ENCODE results near the gene TRAPPC10. TPM values are rescaled to one million over a fixed set of nuclear protein-coding genes. Genes with fewer than 3 reads are reported as not detected.

TRAPPC10 gene
- total and polyA plus RNA-seq, 9 of the 15 experiments (the other 6 are each of a cell fraction or from before 2014, with no cell fraction given) = 1.1 to 33.8 (median 24.3) TPM

DNA sequence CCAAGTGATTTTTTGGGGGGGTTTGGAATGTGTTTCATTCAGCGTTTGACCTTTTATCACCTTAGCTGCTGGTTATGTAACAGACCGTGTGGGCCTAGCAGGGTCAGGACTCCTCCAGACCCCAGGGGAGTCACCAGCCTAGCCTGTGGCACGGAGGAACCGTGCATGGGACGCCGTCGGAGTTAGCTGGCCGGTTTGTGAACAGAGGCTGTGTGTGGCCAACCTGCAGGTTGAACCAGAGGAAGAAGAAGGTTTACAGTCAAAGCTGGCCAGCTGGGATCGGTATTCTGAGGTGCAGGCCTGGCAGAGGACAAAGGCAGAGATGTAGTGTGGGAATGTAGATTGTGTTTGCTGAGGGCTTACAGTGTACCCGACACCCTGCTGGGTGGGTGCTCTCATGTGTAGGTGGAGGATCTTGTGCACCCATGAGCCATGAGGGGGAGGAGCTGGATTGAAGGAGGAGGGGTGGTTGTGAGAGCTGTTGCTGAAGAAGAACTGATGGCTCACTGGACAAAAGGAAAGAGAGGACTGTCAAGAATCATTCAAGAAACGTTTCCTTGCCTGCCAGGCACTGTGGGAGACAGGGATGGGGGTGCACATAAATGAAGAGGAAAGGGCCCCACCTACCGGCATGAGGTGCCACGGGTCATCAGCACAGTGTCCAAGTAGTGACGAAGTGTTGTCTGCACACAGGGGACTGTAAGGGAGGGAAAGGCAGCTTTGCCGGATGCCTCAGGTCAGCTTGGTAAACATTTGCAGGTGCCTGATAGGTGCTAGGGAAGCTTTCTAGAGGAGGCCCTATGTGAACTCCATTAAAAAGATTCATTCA lies 55.1 kb downstream of the TRAPPC10 start (continued):
- TF ChIP-seq, protein P1, sequence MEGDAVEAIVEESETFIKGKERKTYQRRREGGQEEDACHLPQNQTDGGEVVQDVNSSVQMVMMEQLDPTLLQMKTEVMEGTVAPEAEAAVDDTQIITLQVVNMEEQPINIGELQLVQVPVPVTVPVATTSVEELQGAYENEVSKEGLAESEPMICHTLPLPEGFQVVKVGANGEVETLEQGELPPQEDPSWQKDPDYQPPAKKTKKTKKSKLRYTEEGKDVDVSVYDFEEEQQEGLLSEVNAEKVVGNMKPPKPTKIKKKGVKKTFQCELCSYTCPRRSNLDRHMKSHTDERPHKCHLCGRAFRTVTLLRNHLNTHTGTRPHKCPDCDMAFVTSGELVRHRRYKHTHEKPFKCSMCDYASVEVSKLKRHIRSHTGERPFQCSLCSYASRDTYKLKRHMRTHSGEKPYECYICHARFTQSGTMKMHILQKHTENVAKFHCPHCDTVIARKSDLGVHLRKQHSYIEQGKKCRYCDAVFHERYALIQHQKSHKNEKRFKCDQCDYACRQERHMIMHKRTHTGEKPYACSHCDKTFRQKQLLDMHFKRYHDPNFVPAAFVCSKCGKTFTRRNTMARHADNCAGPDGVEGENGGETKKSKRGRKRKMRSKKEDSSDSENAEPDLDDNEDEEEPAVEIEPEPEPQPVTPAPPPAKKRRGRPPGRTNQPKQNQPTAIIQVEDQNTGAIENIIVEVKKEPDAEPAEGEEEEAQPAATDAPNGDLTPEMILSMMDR (IDR thresholded peaks at IDR 0.05 in 2 of 3, conservative IDR thresholded peaks at IDR 0.05 in 1 of 3; ENCODE audit: insufficient read depth in 2 of 3, low read depth in 1 of 3, low read length in 3 of 3) = peak; percentile 28 to 71 (median 56); a peak in 5 of 6 replicates
- TF ChIP-seq HDAC1 (IDR thresholded peaks at IDR 0.05) = 0 out of 4 replicates have a peak, but pooled peaks of 1 of the 2 experiments have one; percentile 13
- TF ChIP-seq U2AF2 (optimal IDR thresholded peaks at IDR 0.05; ENCODE audit: low read depth, low read length) = no peak
- TF ChIP-seq ZNF444 (CRISPR knock-in tag; IDR thresholded peaks at IDR 0.05) = no peak
- TF ChIP-seq FOXA3 (CRISPR knock-in tag; conservative IDR thresholded peaks at IDR 0.05 in 1 of 2, IDR thresholded peaks at IDR 0.05 in 1 of 2) = no peak
- TF ChIP-seq, protein P2, sequence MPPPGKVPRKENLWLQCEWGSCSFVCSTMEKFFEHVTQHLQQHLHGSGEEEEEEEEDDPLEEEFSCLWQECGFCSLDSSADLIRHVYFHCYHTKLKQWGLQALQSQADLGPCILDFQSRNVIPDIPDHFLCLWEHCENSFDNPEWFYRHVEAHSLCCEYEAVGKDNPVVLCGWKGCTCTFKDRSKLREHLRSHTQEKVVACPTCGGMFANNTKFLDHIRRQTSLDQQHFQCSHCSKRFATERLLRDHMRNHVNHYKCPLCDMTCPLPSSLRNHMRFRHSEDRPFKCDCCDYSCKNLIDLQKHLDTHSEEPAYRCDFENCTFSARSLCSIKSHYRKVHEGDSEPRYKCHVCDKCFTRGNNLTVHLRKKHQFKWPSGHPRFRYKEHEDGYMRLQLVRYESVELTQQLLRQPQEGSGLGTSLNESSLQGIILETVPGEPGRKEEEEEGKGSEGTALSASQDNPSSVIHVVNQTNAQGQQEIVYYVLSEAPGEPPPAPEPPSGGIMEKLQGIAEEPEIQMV (tag; conservative IDR thresholded peaks at IDR 0.05; ENCODE audit: low read depth) = no peak
- no peak for TF ChIP-seq MIER1 (IDR thresholded peaks at IDR 0.05; ENCODE audit: low read depth)
- TF ChIP-seq, protein P3, sequence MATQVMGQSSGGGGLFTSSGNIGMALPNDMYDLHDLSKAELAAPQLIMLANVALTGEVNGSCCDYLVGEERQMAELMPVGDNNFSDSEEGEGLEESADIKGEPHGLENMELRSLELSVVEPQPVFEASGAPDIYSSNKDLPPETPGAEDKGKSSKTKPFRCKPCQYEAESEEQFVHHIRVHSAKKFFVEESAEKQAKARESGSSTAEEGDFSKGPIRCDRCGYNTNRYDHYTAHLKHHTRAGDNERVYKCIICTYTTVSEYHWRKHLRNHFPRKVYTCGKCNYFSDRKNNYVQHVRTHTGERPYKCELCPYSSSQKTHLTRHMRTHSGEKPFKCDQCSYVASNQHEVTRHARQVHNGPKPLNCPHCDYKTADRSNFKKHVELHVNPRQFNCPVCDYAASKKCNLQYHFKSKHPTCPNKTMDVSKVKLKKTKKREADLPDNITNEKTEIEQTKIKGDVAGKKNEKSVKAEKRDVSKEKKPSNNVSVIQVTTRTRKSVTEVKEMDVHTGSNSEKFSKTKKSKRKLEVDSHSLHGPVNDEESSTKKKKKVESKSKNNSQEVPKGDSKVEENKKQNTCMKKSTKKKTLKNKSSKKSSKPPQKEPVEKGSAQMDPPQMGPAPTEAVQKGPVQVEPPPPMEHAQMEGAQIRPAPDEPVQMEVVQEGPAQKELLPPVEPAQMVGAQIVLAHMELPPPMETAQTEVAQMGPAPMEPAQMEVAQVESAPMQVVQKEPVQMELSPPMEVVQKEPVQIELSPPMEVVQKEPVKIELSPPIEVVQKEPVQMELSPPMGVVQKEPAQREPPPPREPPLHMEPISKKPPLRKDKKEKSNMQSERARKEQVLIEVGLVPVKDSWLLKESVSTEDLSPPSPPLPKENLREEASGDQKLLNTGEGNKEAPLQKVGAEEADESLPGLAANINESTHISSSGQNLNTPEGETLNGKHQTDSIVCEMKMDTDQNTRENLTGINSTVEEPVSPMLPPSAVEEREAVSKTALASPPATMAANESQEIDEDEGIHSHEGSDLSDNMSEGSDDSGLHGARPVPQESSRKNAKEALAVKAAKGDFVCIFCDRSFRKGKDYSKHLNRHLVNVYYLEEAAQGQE (IDR thresholded peaks at IDR 0.05; ENCODE audit: borderline replicate concordance) = peak; percentile 59
- TF ChIP-seq, protein P3 (CRISPR knock-in tag; IDR thresholded peaks at IDR 0.05; ENCODE audit: low read depth) = no peak
- no peak for TF ChIP-seq POLR2G (IDR thresholded peaks at IDR 0.05; ENCODE audit: low read depth, low read length)
- no peak for TF ChIP-seq CXXC5 (CRISPR knock-in tag; IDR thresholded peaks at IDR 0.05)
- TF ChIP-seq, protein P4, sequence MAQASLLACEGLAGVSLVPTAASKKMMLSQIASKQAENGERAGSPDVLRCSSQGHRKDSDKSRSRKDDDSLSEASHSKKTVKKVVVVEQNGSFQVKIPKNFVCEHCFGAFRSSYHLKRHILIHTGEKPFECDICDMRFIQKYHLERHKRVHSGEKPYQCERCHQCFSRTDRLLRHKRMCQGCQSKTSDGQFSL (CRISPR knock-in tag; IDR thresholded peaks at IDR 0.05) = peak; percentile 96
- TF ChIP-seq, protein P4 (tag; IDR thresholded peaks at IDR 0.05) = peak in 1 of 2 experiments; percentile 71; a peak in 1 of 4 replicates
- no peak for TF ChIP-seq KAT8 (IDR thresholded peaks at IDR 0.05; ENCODE audit: low read depth)

Measured in K562 (cell line).